Breast epithelium (tissue), 4 donors: ENCODE results near the gene ALDH2. TPM values are rescaled to one million over a fixed set of nuclear protein-coding genes. Genes with fewer than 3 reads are reported as not detected.
A peak's percentile ranks its signal among the peaks of the same experiment; 100 is the strongest.
"Not testable (repeated sequence)": the region's sequence is repeated elsewhere in the genome, so short reads cannot be mapped to it uniquely, and the experiment has no call there.

Experiments
- DNase-seq, 2 donors: peaks; one replicate each; pipeline ENCODE4 v3.0.0-alpha.2; 2019; ENCODE audit warnings: low spot score in 2 of 2
- H3K27ac ChIP-seq, 2 donors: fragments of 200-600 bp; sonication (generic) in 1 of 2; one replicate each; pipeline ENCODE4 v1.5.1; 2016 to 2019; ENCODE audit warnings: mild to moderate bottlenecking in 1 of 2
- H3K27me3 ChIP-seq, 2 donors: fragments of 200-600 bp; sonication (generic) in 1 of 2; one replicate each; pipeline versions ENCODE4 v1.5.1 to v1.6.0; 2017 to 2019; ENCODE audit warnings: control low read depth in 1 of 2, mild to moderate bottlenecking in 1 of 2
- H3K36me3 ChIP-seq: fragments of 200-600 bp; one replicate; pipeline ENCODE4 v1.5.1; 2019
- H3K4me1 ChIP-seq, 2 donors: fragments of 200-600 bp; sonication (generic); one replicate each; pipeline ENCODE4 v1.5.1; 2016 to 2019; ENCODE audit warnings: control low read depth in 1 of 2
- H3K4me3 ChIP-seq, 3 donors: fragments of 200-600 bp; sonication (generic); 1 replicate in 2 of 3; 2 replicates in 1 of 3; pipeline ENCODE4 v1.5.1; 2016 to 2019; ENCODE audit warnings: mild to moderate bottlenecking in 3 of 3, moderate library complexity in 2 of 3
- H3K9me3 ChIP-seq, 2 donors: fragments of 200-600 bp; sonication (generic) in 1 of 2; one replicate each; pipeline ENCODE4 v1.5.1; 2016 to 2019; ENCODE audit warnings: control low read depth in 1 of 2
- CTCF ChIP-seq, 3 donors: fragments of 450-650 bp; IDR thresholded peaks; one replicate each; pipeline ENCODE4 v1.5.1; 2016 to 2017; ENCODE audit warnings: antibody characterized with exemption in 3 of 3, mild to moderate bottlenecking in 3 of 3, moderate library complexity in 3 of 3
- POLR2A ChIP-seq: fragments of 450-650 bp; IDR thresholded peaks from one replicate; pipeline ENCODE4 v1.6.1; 2016; ENCODE audit warnings: antibody characterized with exemption, mild to moderate bottlenecking, moderate library complexity
- POLR2AphosphoS5 ChIP-seq, 3 donors: sonication (generic); formaldehyde crosslinking; IDR thresholded peaks; one replicate each; pipeline ENCODE4 v1.6.1; 2017; ENCODE audit warnings: antibody characterized with exemption in 3 of 3
- intact Hi-C: fragments of 100-400 bp; cut with DNase I; formaldehyde crosslinking; loops from one replicate; pipeline ENCODE4 v1.15.1; 2023; ENCODE audit warnings: low total_unique reads
- total RNA-seq, 3 donors: library from RNA; depleted of rRNA; stranded (reverse); fragments of >200 nt; gene quantifications; one replicate each; pipeline ENCODE4 v1.1.0, GENCODE V29; 2016

ALDH2 gene
- total RNA-seq, 3 donors from 2014 or later: 56.4 to 433 (median 63.4) TPM

GRCh38 chr12:111812881-111813741 is 46.4 kb downstream of the ALDH2 start:
- no peak overlapping the region for H3K4me3 ChIP-seq
- no peaks in the 10 kb centered on the region for H3K27me3 ChIP-seq
- no peaks in the 10 kb centered on the region for H3K4me1 ChIP-seq
- H3K36me3 ChIP-seq: no peaks in the 10 kb centered on the region
- H3K9me3 ChIP-seq: no peaks in the 10 kb centered on the region
- H3K27ac ChIP-seq: no peak overlapping the region
- TF ChIP-seq POLR2A (no peak), POLR2AphosphoS5 (IDR thresholded peaks at IDR 0.05) (peak in 2 of 3 donors; percentile 15 to 43), CTCF (IDR thresholded peaks at IDR 0.05) (peak; percentile 42 to 89 (median 81))
- intact Hi-C loops: no loop called here
- DNase-seq: peak; percentile 62 to 73

GRCh38 chr12:111816065-111816615 is 49.4 kb downstream of the ALDH2 start:
- Histone ChIP-seq H3K9me3 (no peaks in the 10 kb centered on the region), H3K36me3 (no peaks in the 10 kb centered on the region), H3K27ac (no peak overlapping the region), H3K27me3 (no peaks in the 10 kb centered on the region), H3K4me3 (no peak overlapping the region), H3K4me1 (no peaks in the 10 kb centered on the region)
- no peak for TF ChIP-seq POLR2A
- no peak for TF ChIP-seq CTCF (IDR thresholded peaks at IDR 0.05)
- no peak for TF ChIP-seq POLR2AphosphoS5 (IDR thresholded peaks at IDR 0.05)
- intact Hi-C loops: no loop called here
- DNase-seq: no peak

- H3K36me3 ChIP-seq, H3K27ac ChIP-seq, H3K4me1 ChIP-seq, H3K9me3 ChIP-seq, H3K4me3 ChIP-seq, H3K27me3 ChIP-seq, DNase-seq, intact Hi-C loops: not testable (repeated sequence)
Observed at GRCh38 chr12:111816898-111817297, 50.2 kb downstream of the ALDH2 start.

- Histone ChIP-seq H3K9me3 (no peaks in the 10 kb centered on the region), H3K4me3 (no peak overlapping the region), H3K4me1 (no peaks in the 10 kb centered on the region), H3K36me3 (no peaks in the 10 kb centered on the region), H3K27ac (no peak overlapping the region), H3K27me3 (no peaks in the 10 kb centered on the region)
- intact Hi-C loops: no loop called here
- TF ChIP-seq POLR2A (no peak), POLR2AphosphoS5 (IDR thresholded peaks at IDR 0.05) (no peak), CTCF (IDR thresholded peaks at IDR 0.05) (no peak)
- DNase-seq: no peak
Observed at GRCh38 chr12:111818340-111818739, 51.6 kb downstream of the ALDH2 start.

- Histone ChIP-seq H3K27ac (no peak overlapping the region), H3K9me3 (no peaks in the 10 kb centered on the region), H3K4me1 (no peaks in the 10 kb centered on the region), H3K27me3 (no peaks in the 10 kb centered on the region), H3K4me3 (no peak overlapping the region), H3K36me3 (no peaks in the 10 kb centered on the region)
- DNase-seq: no peak
- no peak for TF ChIP-seq CTCF (IDR thresholded peaks at IDR 0.05)
- TF ChIP-seq POLR2AphosphoS5 (IDR thresholded peaks at IDR 0.05): no peak
- TF ChIP-seq POLR2A: no peak
- intact Hi-C loops: no loop called here
Observed at GRCh38 chr12:111819191-111820158, 52.7 kb downstream of the ALDH2 start.

- H3K27me3 ChIP-seq, intact Hi-C loops, H3K4me3 ChIP-seq, H3K36me3 ChIP-seq, H3K9me3 ChIP-seq, DNase-seq, H3K27ac ChIP-seq, H3K4me1 ChIP-seq: not testable (repeated sequence)
Observed at GRCh38 chr12:111820828-111821227, 54.1 kb downstream of the ALDH2 start.
